GM15510 (cell line): ENCODE data around the gene SNAPC4.

Experiments used
- POLR2A ChIP-seq: IDR thresholded peaks from 3 replicates; pipeline ENCODE4 v1.6.1; 2011; ENCODE audit warnings: borderline replicate concordance; ENCODE audit not compliant: insufficient read length; ENCODE audit errors: extremely low read depth

SNAPC4 gene

GRCh38 chr9:136437430-136437829 is 37.5 kb upstream of the SNAPC4 start:
- TF ChIP-seq POLR2A = no peak

- TF ChIP-seq POLR2A = no peak
These were observed 36.2 kb upstream of the SNAPC4 start for GRCh38 chr9:136436055-136436634.

- TF ChIP-seq POLR2A = no peak
These were observed 34.7 kb upstream of the SNAPC4 start for GRCh38 chr9:136434580-136435169.

GRCh38 chr9:136433849-136434579 is 34.0 kb upstream of the SNAPC4 start:
- no peak for TF ChIP-seq POLR2A

- no peak for TF ChIP-seq POLR2A
These were observed 33.2 kb upstream of the SNAPC4 start for GRCh38 chr9:136433043-136433715.

- TF ChIP-seq POLR2A = no peak
These were observed 32.6 kb upstream of the SNAPC4 start for GRCh38 chr9:136432591-136432990.

GRCh38 chr9:136431782-136432350 is 31.9 kb upstream of the SNAPC4 start:
- TF ChIP-seq POLR2A = no peak

- TF ChIP-seq POLR2A = no peak
These were observed 30.7 kb upstream of the SNAPC4 start for GRCh38 chr9:136430588-136431234.

- TF ChIP-seq POLR2A = no peak
These were observed 29.9 kb upstream of the SNAPC4 start for GRCh38 chr9:136429683-136430491.

GRCh38 chr9:136429075-136429628 is 29.2 kb upstream of the SNAPC4 start:
- TF ChIP-seq POLR2A = no peak

- no peak for TF ChIP-seq POLR2A
These were observed 26.8 kb upstream of the SNAPC4 start for GRCh38 chr9:136426787-136427186.

GRCh38 chr9:136424750-136425362 is 24.9 kb upstream of the SNAPC4 start:
- no peak for TF ChIP-seq POLR2A
